ENCODE measurements around the gene TAS2R30. TPM values are rescaled to one million over a fixed set of nuclear protein-coding genes. Genes with fewer than 3 reads are reported as not detected.

TAS2R30 gene
- 0.68 and 8.0 TPM in 2 replicates for total RNA-seq

DNA sequence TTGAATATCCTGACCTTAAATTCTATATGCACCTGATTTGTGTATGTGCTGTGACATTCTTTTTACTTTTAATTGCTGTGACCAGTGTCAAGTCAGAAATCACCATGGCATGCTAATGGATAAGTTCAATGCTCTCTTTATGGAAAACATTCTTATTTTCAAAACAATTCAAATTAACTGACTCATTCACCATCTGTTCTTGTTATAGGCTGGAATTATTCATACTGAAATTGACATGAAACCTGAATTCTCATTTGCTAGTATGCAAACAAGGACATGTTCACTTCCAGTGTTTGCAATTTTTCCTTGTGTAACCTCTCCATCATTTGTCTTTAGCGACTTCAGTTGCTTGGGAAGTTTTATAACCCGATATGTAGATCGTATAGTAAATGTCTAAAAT is at the start of gene TAS2R30:
TSS of gene TAS2R30 (minus strand) at position 340 of the 400 bp plus-strand sequence. CDS start 400 bp downstream, outside the sequence.

GRCh38 chr12:11171145-11171968 is 36.9 kb upstream of the TAS2R30 start, which contains the start of gene SMIM10L1:
Gene SMIM10L1, plus strand, starts transcription at chr12:11171194. Its CDS starts 163 bp downstream, at chr12:11171357.

GRCh38 chr12:11092128-11092527 is 42.3 kb downstream of the TAS2R30 start, which contains the start of gene TAS2R43:
Gene TAS2R43, minus strand, starts transcription at chr12:11092313. Its CDS starts 84 bp downstream, at chr12:11092229.

Other genes starting within 250 kb of the TAS2R30 start
- gene TAS2R13, start 225.1 kb downstream of the TAS2R30 start, total RNA-seq, result under 0.01 and 3.3 TPM in 2 replicates
- gene PRH2, start 205.4 kb downstream of the TAS2R30 start, total RNA-seq, result 0.34 TPM in 1 of 2 replicates, not detected in the other
- gene TAS2R14, start 195.4 kb downstream of the TAS2R30 start, total RNA-seq, result 0.68 and 4.1 TPM in 2 replicates
- 0.34 and 5.9 TPM in 2 replicates for gene TAS2R50, start 147.7 kb downstream of the TAS2R30 start, total RNA-seq
- 0.34 and 6.2 TPM in 2 replicates for gene TAS2R20, start 136.3 kb downstream of the TAS2R30 start, total RNA-seq
- gene TAS2R19, start 112.0 kb downstream of the TAS2R30 start, total RNA-seq, result 0.34 and 7.6 TPM in 2 replicates
- 0.68 and 5.6 TPM in 2 replicates for gene TAS2R31, start 103.2 kb downstream of the TAS2R30 start, total RNA-seq
- 0.34 and 5.1 TPM in 2 replicates for gene TAS2R46, start 72.3 kb downstream of the TAS2R30 start, total RNA-seq
- 0.34 TPM in 1 of 2 replicates, not detected in the other for gene TAS2R43, start 42.3 kb downstream of the TAS2R30 start, total RNA-seq
- 3.8 and 5.2 TPM in 2 replicates for gene SMIM10L1, start 36.5 kb upstream of the TAS2R30 start, total RNA-seq
- not detected in 2 replicates for gene TAS2R42, start 52.3 kb upstream of the TAS2R30 start, total RNA-seq
- gene PRB3, start 135.1 kb upstream of the TAS2R30 start, total RNA-seq, result not detected in 2 replicates
- not detected in 2 replicates for gene PRB4, start 175.8 kb upstream of the TAS2R30 start, total RNA-seq